Left lung (tissue), 10 donors: Measurements from ENCODE around the gene ADM2. TPM values are rescaled to one million over a fixed set of nuclear protein-coding genes. Genes with fewer than 3 reads are reported as not detected.

ENCODE experiments used
- ATAC-seq: fragments of 200-7000 bp; cut with Tn5 transposase; one replicate; pipeline ENCODE4 v1.9.1; 2020; ENCODE audit warnings: moderate library complexity
- DNase-seq, 4 donors: peaks; one replicate each; pipeline ENCODE4 v3.0.0-alpha.2; 2013 to 2020
- H3K27ac ChIP-seq, 2 donors: fragments of 200-600 bp; sonication (generic) in 1 of 2; one replicate each; pipeline versions ENCODE4 v1.5.0 to v1.8.0; 2020 to 2021
- H3K27me3 ChIP-seq, 2 donors: fragments of 200-600 bp; sonication (generic) in 1 of 2; one replicate each; pipeline versions ENCODE4 v1.5.0 to v1.8.0; 2020 to 2021
- H3K36me3 ChIP-seq, 2 donors: fragments of 200-600 bp; sonication (generic) in 1 of 2; one replicate each; pipeline versions ENCODE4 v1.5.0 to v1.8.0; 2020 to 2021
- H3K4me1 ChIP-seq, 2 donors: fragments of 200-600 bp; one replicate each; pipeline ENCODE4 v1.8.0; 2021
- H3K4me3 ChIP-seq, 2 donors: fragments of 200-600 bp; sonication (generic) in 1 of 2; one replicate each; pipeline versions ENCODE4 v1.5.0 to v1.8.0; 2020 to 2021; ENCODE audit warnings: mild to moderate bottlenecking in 1 of 2
- H3K9me3 ChIP-seq, 2 donors: fragments of 200-600 bp; sonication (generic) in 1 of 2; one replicate each; pipeline versions ENCODE4 v1.5.0 to v1.8.0; 2020 to 2021
- intact Hi-C, 2 donors: fragments of 100-400 bp; cut with DNase I; formaldehyde crosslinking; loops; one replicate each; pipeline versions ENCODE4 v1.11.2 to v1.14.2; 2022
- polyA plus RNA-seq, 6 donors: library from polyadenylated mRNA; unstranded; fragments of 120-200 nt; gene quantifications; one replicate each; pipeline ENCODE4 v1.2.1, GENCODE V29; 2013; ENCODE audit not compliant: insufficient read length in 6 of 6
- total RNA-seq, 2 donors: library from RNA; stranded (reverse); fragmentation: NEBNext Ultra II Directional; extraction: Animal tissue kit (Norgen Biotek cat#: 25700); gene quantifications; one replicate each; pipeline ENCODE4 v1.2.1, GENCODE V29; 2021
- TF ChIP-seq, protein P1 (sequence below), 2 donors: fragments of 200-600 bp; sonication (generic) in 1 of 2; IDR thresholded peaks; one replicate each; pipeline versions ENCODE4 v1.5.0 to v1.8.0; 2021; ENCODE audit warnings: antibody characterized with exemption in 2 of 2
- donor health status: DM: no; HTN: yes; CAD: no.
- donor health status: DM: no; HTN: no; CAD: no.

Gene ADM2
- total and polyA plus RNA-seq, 8 donors: 0.29 to 3.5 (median 0.65) TPM

DNA sequence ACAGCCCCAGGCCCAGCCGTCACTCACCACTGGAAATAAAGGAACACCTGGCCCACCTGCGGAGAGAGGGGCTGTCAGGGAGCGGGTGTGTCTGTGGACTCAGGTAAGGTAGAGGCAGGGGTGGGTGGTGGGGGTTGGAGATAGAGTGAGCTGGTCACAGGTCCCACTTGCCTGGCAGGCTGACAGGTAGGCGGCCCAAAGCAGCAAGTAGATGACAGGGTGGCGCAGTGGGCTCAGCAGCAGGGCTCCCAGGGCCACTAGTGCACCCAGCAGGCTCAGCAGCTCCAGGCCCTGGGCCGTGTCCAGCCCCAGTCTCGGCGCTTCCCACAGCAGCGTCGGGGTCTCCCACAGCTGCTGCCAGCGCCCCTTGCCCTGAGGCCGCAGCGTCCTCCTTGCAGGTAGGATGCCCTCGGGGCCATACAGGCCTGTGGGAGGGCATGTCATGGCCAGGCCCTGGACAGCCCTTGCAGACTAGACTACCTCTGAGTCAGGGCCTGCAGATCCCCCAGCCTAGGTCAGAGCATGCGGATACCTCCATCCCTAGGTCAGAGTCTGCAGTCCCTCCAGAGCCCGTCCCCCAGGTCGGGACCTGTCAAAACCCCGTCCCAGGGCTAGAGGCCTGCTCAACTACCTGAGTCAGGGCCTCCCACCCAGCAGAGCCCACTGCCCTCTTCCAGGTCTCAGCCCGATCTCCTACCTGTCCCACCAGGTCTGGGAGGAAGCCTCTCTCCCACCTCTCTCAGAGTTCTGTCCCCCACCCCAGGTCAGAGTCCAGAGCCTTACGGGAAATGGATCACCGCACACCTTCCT, 25.5 kb downstream of the ADM2 start:
- intact Hi-C loops: loop anchor here in 1 of 2 donors (10.0 kb wide), 1 partner anchor 88 kb away; no protein-coding TSS in a partner anchor
- TF ChIP-seq, protein P1, sequence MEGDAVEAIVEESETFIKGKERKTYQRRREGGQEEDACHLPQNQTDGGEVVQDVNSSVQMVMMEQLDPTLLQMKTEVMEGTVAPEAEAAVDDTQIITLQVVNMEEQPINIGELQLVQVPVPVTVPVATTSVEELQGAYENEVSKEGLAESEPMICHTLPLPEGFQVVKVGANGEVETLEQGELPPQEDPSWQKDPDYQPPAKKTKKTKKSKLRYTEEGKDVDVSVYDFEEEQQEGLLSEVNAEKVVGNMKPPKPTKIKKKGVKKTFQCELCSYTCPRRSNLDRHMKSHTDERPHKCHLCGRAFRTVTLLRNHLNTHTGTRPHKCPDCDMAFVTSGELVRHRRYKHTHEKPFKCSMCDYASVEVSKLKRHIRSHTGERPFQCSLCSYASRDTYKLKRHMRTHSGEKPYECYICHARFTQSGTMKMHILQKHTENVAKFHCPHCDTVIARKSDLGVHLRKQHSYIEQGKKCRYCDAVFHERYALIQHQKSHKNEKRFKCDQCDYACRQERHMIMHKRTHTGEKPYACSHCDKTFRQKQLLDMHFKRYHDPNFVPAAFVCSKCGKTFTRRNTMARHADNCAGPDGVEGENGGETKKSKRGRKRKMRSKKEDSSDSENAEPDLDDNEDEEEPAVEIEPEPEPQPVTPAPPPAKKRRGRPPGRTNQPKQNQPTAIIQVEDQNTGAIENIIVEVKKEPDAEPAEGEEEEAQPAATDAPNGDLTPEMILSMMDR (IDR thresholded peaks at IDR 0.05): no peak
- ATAC-seq: peak; percentile 1

DNA sequence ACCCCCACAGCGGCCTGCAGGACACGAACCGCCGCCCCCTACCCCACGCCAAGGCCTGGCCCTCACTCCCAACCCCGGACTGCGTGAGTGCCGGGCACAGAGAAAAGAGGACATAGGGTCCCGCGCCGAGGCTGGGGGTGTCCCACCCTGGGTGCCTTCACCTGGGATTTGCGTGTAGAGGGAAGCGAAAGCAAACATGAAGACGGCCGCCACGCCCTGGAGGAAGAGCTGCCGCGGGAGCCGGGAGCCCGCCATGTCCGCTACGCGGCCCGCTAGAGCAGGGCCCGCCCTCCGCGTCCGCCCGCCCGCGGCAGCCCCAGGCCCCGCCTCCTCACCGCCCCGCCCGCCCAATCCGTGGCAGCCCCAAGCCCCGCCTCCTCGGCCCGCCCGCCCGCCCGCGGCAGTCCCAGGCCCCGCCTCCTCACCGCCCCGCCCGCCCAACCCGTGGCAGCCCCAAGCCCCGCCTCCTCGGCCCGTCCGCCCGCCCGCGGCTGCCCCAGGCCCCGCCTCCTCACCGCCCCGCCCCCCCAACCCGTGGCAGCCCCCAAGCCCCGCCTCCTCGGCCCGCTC, 26.2 kb downstream of the ADM2 start, which contains the start of gene LMF2:
Gene LMF2, minus strand, starts transcription at position 282 of the 570 bp plus-strand sequence. Its CDS starts 27 bp downstream, at position 255.
- Histone ChIP-seq H3K4me1 (peaks cover 17 to 35% of the 10 kb centered on the region in 2 donors), H3K9me3 (no peaks in the 10 kb centered on the region), H3K27me3 (no peaks in the 10 kb centered on the region), H3K4me3 (peak within 1 kb of the TSS; percentile 88 to 90), H3K27ac (peak within 1 kb of the TSS; percentile 82 to 90), H3K36me3 (peaks cover 0 to 33% of the 10 kb centered on the region in 2 donors)
- peak in 2 of 4 donors; percentile 92 to 99 for DNase-seq
- peak; percentile 80 for ATAC-seq
- intact Hi-C loops: loop anchor here in 1 of 2 donors (10.0 kb wide), 1 partner anchor 87 kb away; no protein-coding TSS in a partner anchor
- TF ChIP-seq, protein P1 (IDR thresholded peaks at IDR 0.05): no peak

More for the DNA sequence above, 25.5 kb downstream of the ADM2 start:
- peaks cover 17 to 30% of the 10 kb centered on the region in 2 donors for H3K4me1 ChIP-seq
- no peaks in the 10 kb centered on the region for H3K27me3 ChIP-seq
- H3K27ac ChIP-seq: peak overlapping the region; percentile 69 to 87
- peaks cover 0 to 40% of the 10 kb centered on the region in 2 donors for H3K36me3 ChIP-seq
- peak in 2 of 4 donors; percentile 54 to 80 for DNase-seq
- H3K4me3 ChIP-seq: peak overlapping the region; percentile 88 to 90
- H3K9me3 ChIP-seq: no peaks in the 10 kb centered on the region

DNA sequence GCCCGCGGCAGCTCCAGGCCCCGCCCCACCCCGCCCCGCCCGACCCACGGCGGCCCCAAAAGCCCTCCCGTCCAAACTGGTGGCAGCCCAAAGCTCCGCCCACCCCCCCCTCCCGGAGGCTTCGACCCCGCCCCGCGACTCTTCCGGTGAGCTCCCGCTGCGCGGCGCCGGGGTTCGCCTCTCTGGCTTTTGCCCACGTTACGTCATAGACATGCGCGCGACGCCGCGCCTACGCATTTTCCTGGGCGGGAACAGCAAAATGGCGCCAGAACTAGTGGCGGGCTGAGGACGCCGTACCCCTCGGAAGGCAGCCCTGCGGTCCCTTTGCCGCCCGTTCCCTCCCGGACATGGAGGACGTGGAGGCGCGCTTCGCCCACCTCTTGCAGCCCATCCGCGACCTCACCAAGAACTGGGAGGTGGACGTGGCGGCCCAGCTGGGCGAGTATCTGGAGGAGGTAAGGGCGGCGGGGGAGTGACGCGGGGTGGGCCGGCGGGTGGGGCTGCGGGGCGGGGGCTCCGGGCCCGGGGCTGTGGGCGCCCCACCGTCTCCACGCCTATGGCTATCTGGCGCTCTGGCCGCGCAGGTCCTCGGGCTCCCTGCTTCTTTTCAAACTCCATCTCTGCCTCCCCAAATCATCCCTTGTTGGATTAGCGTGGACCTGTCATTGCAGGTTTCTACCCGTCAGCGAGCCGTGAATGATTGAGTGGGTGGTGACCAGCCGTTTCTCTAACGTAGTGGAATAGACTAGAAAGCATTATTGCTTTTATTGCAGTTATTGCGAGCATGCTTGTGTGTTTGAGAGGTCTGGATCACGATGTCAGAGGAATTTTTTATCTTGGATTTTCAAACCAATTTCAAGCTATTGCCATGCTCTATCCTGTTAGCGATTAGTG, 26.9 kb downstream of the ADM2 start, which contains the start of gene NCAPH2:
Gene NCAPH2, plus strand, starts transcription at position 234 of the 894 bp plus-strand sequence. Its CDS starts 114 bp downstream, at position 348.
- peak; percentile 96 to 99 (median 98) for DNase-seq
- Histone ChIP-seq H3K27me3 (no peaks in the 10 kb centered on the region), H3K4me3 (peak within 1 kb of the TSS; percentile 88 to 90), H3K9me3 (no peaks in the 10 kb centered on the region), H3K4me1 (peaks cover 17 to 36% of the 10 kb centered on the region in 2 donors), H3K27ac (peak within 1 kb of the TSS; percentile 82 to 90), H3K36me3 (peaks cover 0 to 25% of the 10 kb centered on the region in 2 donors)
- TF ChIP-seq, protein P1 (IDR thresholded peaks at IDR 0.05): no peak
- intact Hi-C loops: loop anchor here in 1 of 2 donors (10.0 kb wide), 1 partner anchor 87 kb away; no protein-coding TSS in a partner anchor
- peak; percentile 81 for ATAC-seq

DNA sequence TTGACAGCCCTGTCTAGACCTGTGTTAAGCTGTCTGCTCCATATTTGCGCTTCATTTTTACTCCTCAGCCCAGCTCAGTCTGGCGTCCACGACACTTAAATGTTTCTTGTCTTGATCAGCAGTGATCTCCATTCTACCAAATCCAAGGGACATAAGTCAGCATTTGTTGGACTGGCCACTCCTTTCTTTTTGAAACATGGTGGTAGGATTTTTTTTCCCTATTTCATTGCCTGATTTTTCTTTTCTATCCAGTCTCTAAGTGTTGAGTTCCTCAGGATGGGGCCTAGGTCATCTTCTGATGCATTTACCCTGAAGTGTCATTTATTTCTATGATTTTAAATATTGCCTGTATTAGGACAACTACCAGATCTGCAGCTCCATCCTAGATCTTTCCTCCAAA, 27.6 kb downstream of the ADM2 start:
- Histone ChIP-seq H3K4me3 (peak overlapping the region; percentile 72 to 78), H3K27ac (peak overlapping the region; percentile 82 to 90), H3K4me1 (peaks cover 17 to 36% of the 10 kb centered on the region in 2 donors), H3K27me3 (no peaks in the 10 kb centered on the region), H3K9me3 (no peaks in the 10 kb centered on the region), H3K36me3 (peaks cover 0 to 20% of the 10 kb centered on the region in 2 donors)
- DNase-seq (no peak), ATAC-seq (no peak)
- intact Hi-C loops: loop anchor here in 1 of 2 donors (10.0 kb wide), 1 partner anchor 86 kb away; no protein-coding TSS in a partner anchor
- TF ChIP-seq, protein P1 (IDR thresholded peaks at IDR 0.05): no peak
